B cell (primary cell): ENCODE data around the gene GABRP. TPM values are rescaled to one million over a fixed set of nuclear protein-coding genes. Genes with fewer than 3 reads are reported as not detected.

Experiments used
- ATAC-seq: fragments of 200-7000 bp; cut with Tn5 transposase; one replicate; pipeline ENCODE4 v1.10.0; 2021; ENCODE audit warnings: low read depth, mild to moderate bottlenecking, moderate number of reproducible peaks, moderate library complexity
- CTCF ChIA-PET: fragments of 350-600 bp; sonication (Branson Sonifier 250); formaldehyde crosslinking; loops from one replicate; lab custom pipeline; 2021; ENCODE audit warnings: antibody characterized with exemption, inconsistent platforms; lab: Charles Lee
- POLR2A ChIA-PET: fragments of 350-600 bp; sonication (Branson Sonifier 250); formaldehyde crosslinking; loops from one replicate; lab custom pipeline; 2021; ENCODE audit warnings: antibody characterized with exemption; lab: Charles Lee
- DNase-seq: peaks from one replicate; pipeline ENCODE4 v3.0.0; 2013
- H2AFZ ChIP-seq: 2 replicates; pipeline ENCODE4 v1.6.1; 2012; ENCODE audit warnings: mild to moderate bottlenecking, low read depth, low read length; ENCODE audit not compliant: insufficient read depth, poor library complexity, severe bottlenecking
- H3K27ac ChIP-seq, 2 donors: 1 replicate in 1 of 2; 2 replicates in 1 of 2; pipeline ENCODE4 v1.5.1; 2012 to 2013; ENCODE audit warnings: low read length in 2 of 2, mild to moderate bottlenecking in 2 of 2, moderate library complexity in 1 of 2
- H3K27me3 ChIP-seq, 4 experiments: fragments of 200-600 bp in 1 of 4; sonication (generic) in 1 of 4; replicated peaks in 1 of 4; 1 replicate in 2 of 4; 2 replicates in 2 of 4; pipeline versions ENCODE4 v1.6.1 to v1.7.0; 2013 to 2016; ENCODE audit warnings: low read length in 3 of 4, mild to moderate bottlenecking in 2 of 4, mixed read lengths in 1 of 4, moderate library complexity in 1 of 4; ENCODE audit not compliant: insufficient read depth in 4 of 4, control insufficient read depth in 3 of 4; ENCODE audit errors: control extremely low read depth in 1 of 4
- H3K36me3 ChIP-seq, 2 experiments: replicated peaks in 1 of 2; 1 replicate in 1 of 2; 2 replicates in 1 of 2; pipeline versions ENCODE4 v1.6.1 to v1.7.1; 2013; ENCODE audit warnings: low read length in 1 of 2; ENCODE audit not compliant: insufficient read depth in 2 of 2, control insufficient read depth in 1 of 2; ENCODE audit errors: control extremely low read depth in 1 of 2, extremely low read depth in 1 of 2
- H3K4me1 ChIP-seq, 2 donors: fragments of 200-600 bp in 1 of 2; sonication (generic) in 1 of 2; 1 replicate in 1 of 2; 2 replicates in 1 of 2; pipeline versions ENCODE4 v1.5.1 to v1.6.1; 2013 to 2017; ENCODE audit warnings: low read length in 2 of 2; ENCODE audit not compliant: control insufficient read depth in 2 of 2, insufficient read depth in 2 of 2
- H3K4me2 ChIP-seq: replicated peaks from 2 replicates; pipeline ENCODE3; 2012; ENCODE audit warnings: mild to moderate bottlenecking, low read depth, low read length; ENCODE audit not compliant: poor library complexity, severe bottlenecking
- H3K4me3 ChIP-seq, 5 experiments: fragments of 200-600 bp in 1 of 5; sonication (generic) in 1 of 5; 1 replicate in 3 of 5; 2 replicates in 2 of 5; pipeline versions ENCODE4 v1.5.1 to v1.7.0; 2011 to 2016; ENCODE audit warnings: low read length in 4 of 5, mild to moderate bottlenecking in 4 of 5, low read depth in 2 of 5, control low read depth in 1 of 5, moderate library complexity in 1 of 5; ENCODE audit not compliant: insufficient read depth in 1 of 5; ENCODE audit errors: control extremely low read depth in 1 of 5, extremely low read depth in 1 of 5
- H3K79me2 ChIP-seq: fragments of 200-600 bp; sonication (generic); one replicate; pipeline ENCODE4 v1.6.0; 2016; ENCODE audit warnings: low read length; ENCODE audit not compliant: control insufficient read depth, insufficient read depth
- H3K9ac ChIP-seq: fragments of 200-600 bp; sonication (generic); 2 replicates; pipeline ENCODE4 v1.6.1; 2017; ENCODE audit warnings: mild to moderate bottlenecking, low read length, moderate library complexity
- H3K9me3 ChIP-seq, 3 donors: one replicate each; pipeline versions ENCODE4 v1.6.1 to v1.7.1; 2013; ENCODE audit warnings: low read length in 2 of 3; ENCODE audit not compliant: control insufficient read depth in 2 of 3, insufficient read depth in 1 of 3; ENCODE audit errors: control extremely low read depth in 1 of 3
- H4K20me1 ChIP-seq: 2 replicates; pipeline ENCODE4 v1.6.0; 2012; ENCODE audit warnings: mild to moderate bottlenecking, low read length; ENCODE audit not compliant: insufficient read depth, control insufficient read depth, poor library complexity, severe bottlenecking
- H3K27ac Mint-ChIP-seq: one replicate; pipeline ENCODE4 v1.8.0; 2021; ENCODE audit warnings: mixed read lengths
- H3K27me3 Mint-ChIP-seq: one replicate; pipeline ENCODE4 v1.8.0; 2021; ENCODE audit warnings: mixed read lengths
- H3K4me1 Mint-ChIP-seq: one replicate; pipeline ENCODE4 v1.8.0; 2021; ENCODE audit warnings: mixed read lengths
- H3K4me3 Mint-ChIP-seq: one replicate; pipeline ENCODE4 v1.8.0; 2021; ENCODE audit warnings: mixed read lengths
- H3K9me3 Mint-ChIP-seq: one replicate; pipeline ENCODE4 v1.8.0; 2022; ENCODE audit warnings: mixed read lengths; ENCODE audit not compliant: insufficient read depth
- EZH2 ChIP-seq: IDR thresholded peaks from 2 replicates; pipeline ENCODE4 v1.6.1; 2012; ENCODE audit warnings: borderline replicate concordance, low read depth, mild to moderate bottlenecking, moderate library complexity, low read length; ENCODE audit not compliant: insufficient read depth, poor library complexity, severe bottlenecking
- WGBS: methylation state at CpG from one replicate; pipeline ENCODE4 v1.1.5; 2013; ENCODE audit warnings: missing lambda C conversion rate; ENCODE audit not compliant: insufficient coverage; 5-methylcytosine and 5-hydroxymethylcytosine counted together
- intact Hi-C: fragments of 100-400 bp; cut with micrococcal nuclease; formaldehyde crosslinking; loops from one replicate; pipeline ENCODE4 v1.10.0; 2022
- polyA plus RNA-seq: library from polyadenylated mRNA; depleted of rRNA; stranded (reverse); fragments of >200 nt; gene quantifications from 2 replicates; pipeline ENCODE4 v1.2.3, GENCODE V29; 2012
- total RNA-seq, 2 donors: library from RNA; stranded (reverse); fragments of 120-200 nt in 1 of 2; gene quantifications; 1 replicate in 1 of 2; 2 replicates in 1 of 2; pipeline versions ENCODE4 v1.2.3 to v1.2.4, GENCODE V29; 2013 to 2022
- TF ChIP-seq, protein P1 (sequence below): fragments of 200-600 bp; IDR thresholded peaks from one replicate; pipeline ENCODE4 v1.8.0; 2022; ENCODE audit warnings: antibody characterized with exemption, mild to moderate bottlenecking

GABRP gene
- total and polyA plus RNA-seq, 2 donors (not counting 1 experiment from before 2014, with no cell fraction given): not detected

DNA sequence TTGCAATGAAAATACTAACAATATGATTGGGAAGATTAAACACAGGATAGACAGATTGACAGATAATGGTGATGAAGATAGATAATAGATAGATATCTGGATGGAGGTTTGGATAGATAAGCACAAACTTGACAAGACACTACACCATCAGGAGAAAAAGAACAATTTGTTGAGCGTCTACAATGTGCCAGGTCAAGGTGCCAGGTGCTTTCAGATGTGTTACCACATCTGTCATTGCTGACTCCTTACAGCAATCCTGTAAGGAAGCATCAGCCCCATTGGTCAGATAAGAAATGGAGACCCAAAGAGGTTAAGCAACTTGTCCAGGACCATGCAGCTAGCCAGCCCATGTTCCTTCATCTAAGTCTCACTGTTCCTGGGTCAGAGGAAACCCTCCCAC lies 1.6 kb upstream of the GABRP start:
- H3K27me3 Mint-ChIP-seq: peaks cover 6% of the 10 kb centered on the region
- H3K9me3 ChIP-seq: no peaks in the 10 kb centered on the region
- no peaks in the 10 kb centered on the region for H3K9me3 Mint-ChIP-seq
- no peak overlapping the region for H3K27ac Mint-ChIP-seq
- intact Hi-C loops: no loop called here
- H3K4me1 ChIP-seq: peaks cover 0 to under 1% of the 10 kb centered on the region in 2 donors
- H3K4me3 ChIP-seq: no peak overlapping the region
- POLR2A ChIA-PET: no interaction called here
- no peaks in the 10 kb centered on the region for H3K79me2 ChIP-seq
- no peak overlapping the region for H3K4me2 ChIP-seq
- no peaks in the 10 kb centered on the region for H3K36me3 ChIP-seq
- no peak for ATAC-seq
- no peak for TF ChIP-seq EZH2
- TF ChIP-seq, protein P1, sequence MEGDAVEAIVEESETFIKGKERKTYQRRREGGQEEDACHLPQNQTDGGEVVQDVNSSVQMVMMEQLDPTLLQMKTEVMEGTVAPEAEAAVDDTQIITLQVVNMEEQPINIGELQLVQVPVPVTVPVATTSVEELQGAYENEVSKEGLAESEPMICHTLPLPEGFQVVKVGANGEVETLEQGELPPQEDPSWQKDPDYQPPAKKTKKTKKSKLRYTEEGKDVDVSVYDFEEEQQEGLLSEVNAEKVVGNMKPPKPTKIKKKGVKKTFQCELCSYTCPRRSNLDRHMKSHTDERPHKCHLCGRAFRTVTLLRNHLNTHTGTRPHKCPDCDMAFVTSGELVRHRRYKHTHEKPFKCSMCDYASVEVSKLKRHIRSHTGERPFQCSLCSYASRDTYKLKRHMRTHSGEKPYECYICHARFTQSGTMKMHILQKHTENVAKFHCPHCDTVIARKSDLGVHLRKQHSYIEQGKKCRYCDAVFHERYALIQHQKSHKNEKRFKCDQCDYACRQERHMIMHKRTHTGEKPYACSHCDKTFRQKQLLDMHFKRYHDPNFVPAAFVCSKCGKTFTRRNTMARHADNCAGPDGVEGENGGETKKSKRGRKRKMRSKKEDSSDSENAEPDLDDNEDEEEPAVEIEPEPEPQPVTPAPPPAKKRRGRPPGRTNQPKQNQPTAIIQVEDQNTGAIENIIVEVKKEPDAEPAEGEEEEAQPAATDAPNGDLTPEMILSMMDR: no peak
- no peaks in the 10 kb centered on the region for H3K27me3 ChIP-seq
- CTCF ChIA-PET: no interaction called here
- no peaks in the 10 kb centered on the region for H4K20me1 ChIP-seq
- no peak overlapping the region for H3K27ac ChIP-seq
- no peaks in the 10 kb centered on the region for H3K4me1 Mint-ChIP-seq
- 86% methylated on average over 1 of the region's 1 CpG for WGBS
- H3K9ac ChIP-seq: no peak overlapping the region
- H3K4me3 Mint-ChIP-seq: no peak overlapping the region
- H2AFZ ChIP-seq: no peak overlapping the region
- no peak for DNase-seq

DNA sequence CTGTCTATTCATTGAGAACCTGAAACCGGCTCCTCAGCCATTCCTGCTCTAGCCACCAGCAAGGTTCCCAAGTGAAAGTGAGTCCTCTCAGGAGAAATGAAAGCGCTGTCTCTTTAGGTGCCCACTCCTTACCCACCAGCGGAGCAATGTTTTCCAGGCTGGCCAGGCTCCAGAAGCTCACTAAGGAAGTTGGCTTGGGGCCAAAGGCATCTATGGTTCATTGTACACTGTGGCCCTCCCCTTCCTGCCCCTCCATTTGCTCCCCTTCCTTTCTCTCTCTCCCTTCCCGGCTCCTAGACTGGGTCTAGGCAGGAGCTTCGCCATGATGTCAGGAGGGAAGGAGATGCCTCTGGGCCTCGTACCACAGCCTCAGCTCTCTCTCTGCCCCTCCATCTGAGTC lies 1.1 kb upstream of the GABRP start:
- no peak overlapping the region for H3K9ac ChIP-seq
- H4K20me1 ChIP-seq: no peaks in the 10 kb centered on the region
- no peaks in the 10 kb centered on the region for H3K79me2 ChIP-seq
- H3K4me1 Mint-ChIP-seq: no peaks in the 10 kb centered on the region
- no peaks in the 10 kb centered on the region for H3K4me1 ChIP-seq
- ChIA-PET POLR2A (no interaction called here), CTCF (no interaction called here)
- H3K27me3 ChIP-seq: no peaks in the 10 kb centered on the region
- no peaks in the 10 kb centered on the region for H3K36me3 ChIP-seq
- H3K9me3 Mint-ChIP-seq: no peaks in the 10 kb centered on the region
- TF ChIP-seq EZH2: no peak
- TF ChIP-seq, protein P1: no peak
- no peak overlapping the region for H3K4me3 ChIP-seq
- DNase-seq (no peak), ATAC-seq (no peak)
- no peak overlapping the region for H2AFZ ChIP-seq
- WGBS: 71% methylated on average over 4 of the region's 6 CpGs
- no peak overlapping the region for H3K27ac Mint-ChIP-seq
- intact Hi-C loops: no loop called here
- H3K4me2 ChIP-seq: no peak overlapping the region
- H3K27ac ChIP-seq: no peak overlapping the region
- H3K27me3 Mint-ChIP-seq: peaks cover 6% of the 10 kb centered on the region
- no peaks in the 10 kb centered on the region for H3K9me3 ChIP-seq
- no peak overlapping the region for H3K4me3 Mint-ChIP-seq
